Measurements from ENCODE around the gene NINJ1. TPM values are rescaled to one million over a fixed set of nuclear protein-coding genes. Genes with fewer than 3 reads are reported as not detected.

The NINJ1 gene
- total and polyA plus RNA-seq, 2 of the 8 experiments (the other 6 are each of a cell fraction or from before 2014, with no cell fraction given): 28.2 to 65.6 TPM

- no peak for TF ChIP-seq RAD21 (IDR thresholded peaks at IDR 0.05 in 1 of 2, conservative IDR thresholded peaks at IDR 0.05 in 1 of 2; ENCODE audit: low read depth in 2 of 2, low read length in 2 of 2)
- TF ChIP-seq JUND (IDR thresholded peaks at IDR 0.05; ENCODE audit: low read length): no peak
These were observed 33.1 kb upstream of the NINJ1 start (continued) for GRCh38 chr9:93167185-93167584.

All from H1 (cell line).